Measurements from ENCODE around the gene ABCC4.
"Not testable (repeated sequence)": the region's sequence is repeated elsewhere in the genome, so short reads cannot be mapped to it uniquely, and the experiment has no call there.

ABCC4 gene

GRCh38 chr13:95298169-95298965 lies 2.9 kb downstream of the ABCC4 start:
- no peak overlapping the region for H3K4me3 ChIP-seq (ENCODE audit: low read length)
- H3K9me3 ChIP-seq (ENCODE audit: control insufficient read depth, low read length) = no peaks in the 10 kb centered on the region
- no peaks in the 10 kb centered on the region for H3K27me3 ChIP-seq (replicated peaks; ENCODE audit: control insufficient read depth, insufficient read depth, low read length)
- peaks cover 16% of the 10 kb centered on the region for H3K4me1 ChIP-seq (ENCODE audit: control insufficient read depth, insufficient read depth, low read length)
- no peaks in the 10 kb centered on the region for H3K36me3 ChIP-seq (ENCODE audit: control insufficient read depth, insufficient read depth, low read length, severe bottlenecking)
- H3K9ac ChIP-seq (ENCODE audit: low read length) = no peak overlapping the region
- DNase-seq (ENCODE audit: low read depth) = no peak

GRCh38 chr13:95296326-95296925 lies 4.8 kb downstream of the ABCC4 start:
- H3K4me3 ChIP-seq (ENCODE audit: low read length) = no peak overlapping the region
- no peak overlapping the region for H3K9ac ChIP-seq (ENCODE audit: low read length)
- H3K27me3 ChIP-seq (replicated peaks; ENCODE audit: control insufficient read depth, insufficient read depth, low read length) = no peaks in the 10 kb centered on the region
- no peaks in the 10 kb centered on the region for H3K36me3 ChIP-seq (ENCODE audit: control insufficient read depth, insufficient read depth, low read length, severe bottlenecking)
- no peaks in the 10 kb centered on the region for H3K9me3 ChIP-seq (ENCODE audit: control insufficient read depth, low read length)
- peak; percentile 31 for DNase-seq (ENCODE audit: low read depth)
- peaks cover 12% of the 10 kb centered on the region for H3K4me1 ChIP-seq (ENCODE audit: control insufficient read depth, insufficient read depth, low read length)

- no peaks in the 10 kb centered on the region for H3K27me3 ChIP-seq (replicated peaks; ENCODE audit: control insufficient read depth, insufficient read depth, low read length)
- DNase-seq (ENCODE audit: low read depth) = no peak
- no peak overlapping the region for H3K9ac ChIP-seq (ENCODE audit: low read length)
- no peaks in the 10 kb centered on the region for H3K9me3 ChIP-seq (ENCODE audit: control insufficient read depth, low read length)
- peaks cover 7% of the 10 kb centered on the region for H3K4me1 ChIP-seq (ENCODE audit: control insufficient read depth, insufficient read depth, low read length)
- H3K36me3 ChIP-seq (ENCODE audit: control insufficient read depth, insufficient read depth, low read length, severe bottlenecking) = no peaks in the 10 kb centered on the region
- H3K4me3 ChIP-seq (ENCODE audit: low read length) = no peak overlapping the region
Observed at GRCh38 chr13:95295026-95295425, 6.2 kb downstream of the ABCC4 start.

- Histone ChIP-seq H3K9ac (ENCODE audit: low read length) (no peak overlapping the region), H3K9me3 (ENCODE audit: control insufficient read depth, low read length) (no peaks in the 10 kb centered on the region), H3K36me3 (ENCODE audit: control insufficient read depth, insufficient read depth, low read length, severe bottlenecking) (no peaks in the 10 kb centered on the region), H3K4me1 (ENCODE audit: control insufficient read depth, insufficient read depth, low read length) (peaks cover 7% of the 10 kb centered on the region), H3K4me3 (ENCODE audit: low read length) (no peak overlapping the region), H3K27me3 (replicated peaks; ENCODE audit: control insufficient read depth, insufficient read depth, low read length) (no peaks in the 10 kb centered on the region)
- no peak for DNase-seq (ENCODE audit: low read depth)
Observed at GRCh38 chr13:95292622-95293021, 8.6 kb downstream of the ABCC4 start.

GRCh38 chr13:95289901-95290300 lies 11.3 kb downstream of the ABCC4 start:
- not testable (repeated sequence) for DNase-seq (ENCODE audit: low read depth); H3K27me3 ChIP-seq (replicated peaks; ENCODE audit: control insufficient read depth, insufficient read depth, low read length); H3K9me3 ChIP-seq (ENCODE audit: control insufficient read depth, low read length); H3K4me3 ChIP-seq (ENCODE audit: low read length); H3K9ac ChIP-seq (ENCODE audit: low read length); H3K4me1 ChIP-seq (ENCODE audit: control insufficient read depth, insufficient read depth, low read length); H3K36me3 ChIP-seq (ENCODE audit: control insufficient read depth, insufficient read depth, low read length, severe bottlenecking)

- no peak for DNase-seq (ENCODE audit: low read depth)
- Histone ChIP-seq H3K36me3 (ENCODE audit: control insufficient read depth, insufficient read depth, low read length, severe bottlenecking) (no peaks in the 10 kb centered on the region), H3K4me1 (ENCODE audit: control insufficient read depth, insufficient read depth, low read length) (peaks cover 3% of the 10 kb centered on the region)
Observed at GRCh38 chr13:95289020-95289444, 12.2 kb downstream of the ABCC4 start.

GRCh38 chr13:95284436-95284835 lies 16.8 kb downstream of the ABCC4 start:
- Histone ChIP-seq H3K9ac (ENCODE audit: low read length) (no peak overlapping the region), H3K4me3 (ENCODE audit: low read length) (no peak overlapping the region), H3K36me3 (ENCODE audit: control insufficient read depth, insufficient read depth, low read length, severe bottlenecking) (no peaks in the 10 kb centered on the region), H3K27me3 (replicated peaks; ENCODE audit: control insufficient read depth, insufficient read depth, low read length) (no peaks in the 10 kb centered on the region), H3K9me3 (ENCODE audit: control insufficient read depth, low read length) (no peaks in the 10 kb centered on the region), H3K4me1 (ENCODE audit: control insufficient read depth, insufficient read depth, low read length) (peaks cover 16% of the 10 kb centered on the region)
- DNase-seq (ENCODE audit: low read depth) = no peak

More at GRCh38 chr13:95289020-95289444, 12.2 kb downstream of the ABCC4 start:
- H3K9me3 ChIP-seq (ENCODE audit: control insufficient read depth, low read length) = no peaks in the 10 kb centered on the region
- no peak overlapping the region for H3K4me3 ChIP-seq (ENCODE audit: low read length)
- H3K27me3 ChIP-seq (replicated peaks; ENCODE audit: control insufficient read depth, insufficient read depth, low read length) = no peaks in the 10 kb centered on the region
- H3K9ac ChIP-seq (ENCODE audit: low read length) = no peak overlapping the region

- no peak overlapping the region for H3K4me3 ChIP-seq (ENCODE audit: low read length)
- no peaks in the 10 kb centered on the region for H3K27me3 ChIP-seq (replicated peaks; ENCODE audit: control insufficient read depth, insufficient read depth, low read length)
- no peak for DNase-seq (ENCODE audit: low read depth)
- H3K4me1 ChIP-seq (ENCODE audit: control insufficient read depth, insufficient read depth, low read length) = peaks cover 26% of the 10 kb centered on the region
- H3K9me3 ChIP-seq (ENCODE audit: control insufficient read depth, low read length) = no peaks in the 10 kb centered on the region
- no peak overlapping the region for H3K9ac ChIP-seq (ENCODE audit: low read length)
- H3K36me3 ChIP-seq (ENCODE audit: control insufficient read depth, insufficient read depth, low read length, severe bottlenecking) = no peaks in the 10 kb centered on the region
Observed at GRCh38 chr13:95279016-95279415, 22.2 kb downstream of the ABCC4 start.

- Histone ChIP-seq H3K4me1 (ENCODE audit: control insufficient read depth, insufficient read depth, low read length) (peaks cover 37% of the 10 kb centered on the region), H3K4me3 (ENCODE audit: low read length) (no peak overlapping the region), H3K36me3 (ENCODE audit: control insufficient read depth, insufficient read depth, low read length, severe bottlenecking) (no peaks in the 10 kb centered on the region), H3K9me3 (ENCODE audit: control insufficient read depth, low read length) (no peaks in the 10 kb centered on the region), H3K9ac (ENCODE audit: low read length) (peak overlapping the region; percentile 48), H3K27me3 (replicated peaks; ENCODE audit: control insufficient read depth, insufficient read depth, low read length) (no peaks in the 10 kb centered on the region)
- DNase-seq (ENCODE audit: low read depth) = no peak
Observed at GRCh38 chr13:95276037-95276505, 25.2 kb downstream of the ABCC4 start.

- Histone ChIP-seq H3K27me3 (replicated peaks; ENCODE audit: control insufficient read depth, insufficient read depth, low read length) (no peaks in the 10 kb centered on the region), H3K4me1 (ENCODE audit: control insufficient read depth, insufficient read depth, low read length) (peaks cover 36% of the 10 kb centered on the region), H3K36me3 (ENCODE audit: control insufficient read depth, insufficient read depth, low read length, severe bottlenecking) (no peaks in the 10 kb centered on the region), H3K9ac (ENCODE audit: low read length) (peak overlapping the region; percentile 48), H3K9me3 (ENCODE audit: control insufficient read depth, low read length) (no peaks in the 10 kb centered on the region), H3K4me3 (ENCODE audit: low read length) (no peak overlapping the region)
- peak; percentile 59 for DNase-seq (ENCODE audit: low read depth)
Observed at GRCh38 chr13:95275322-95276036, 25.8 kb downstream of the ABCC4 start.

GRCh38 chr13:95273592-95274132 lies 27.6 kb downstream of the ABCC4 start:
- not testable (repeated sequence) for H3K9ac ChIP-seq (ENCODE audit: low read length); H3K9me3 ChIP-seq (ENCODE audit: control insufficient read depth, low read length); DNase-seq (ENCODE audit: low read depth); H3K27me3 ChIP-seq (replicated peaks; ENCODE audit: control insufficient read depth, insufficient read depth, low read length); H3K4me3 ChIP-seq (ENCODE audit: low read length); H3K36me3 ChIP-seq (ENCODE audit: control insufficient read depth, insufficient read depth, low read length, severe bottlenecking)
- peaks cover 29% of the 10 kb centered on the region for H3K4me1 ChIP-seq (ENCODE audit: control insufficient read depth, insufficient read depth, low read length)
